ENCODE results near the gene CHD1L. TPM values are rescaled to one million over a fixed set of nuclear protein-coding genes. Genes with fewer than 3 reads are reported as not detected.

CHD1L gene
- total and polyA plus RNA-seq, 4 donors: 14.1 to 23.8 (median 21.1) TPM

DNA sequence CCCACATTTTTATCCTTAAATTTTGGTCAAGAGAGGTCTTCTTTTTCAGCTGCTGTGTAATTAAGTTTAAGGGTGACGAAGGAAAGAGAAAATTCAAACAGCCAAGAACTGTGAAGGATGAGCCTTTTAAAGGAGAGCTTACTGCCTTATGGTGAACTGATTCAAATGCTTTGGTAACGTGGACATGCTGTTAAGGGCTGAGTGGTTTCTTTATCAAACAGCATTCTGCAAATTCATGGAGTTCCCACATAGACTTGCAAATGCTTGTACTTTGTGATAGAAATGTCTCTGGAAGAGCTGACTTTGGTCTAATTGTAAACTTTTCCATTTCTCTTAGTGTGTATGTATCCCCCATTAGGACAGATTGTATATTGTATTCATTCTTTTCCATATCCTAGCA is 93.8 kb downstream of the CHD1L start:
- no peak overlapping the region for H3K4me3 ChIP-seq (ENCODE audit: low read depth in 1 of 3, low read length in 3 of 3)
- 77% methylated on average over 2 of the region's 2 CpGs for WGBS
- no peak for DNase-seq (ENCODE audit: low spot score)

GRCh38 chr1:147337040-147337630 is 94.7 kb downstream of the CHD1L start:
- WGBS: 55% methylated on average over 4 of the region's 4 CpGs

More for the DNA sequence above, 93.8 kb downstream of the CHD1L start:
- no peaks in the 10 kb centered on the region for H3K4me1 ChIP-seq (ENCODE audit: control insufficient read depth in 4 of 4, insufficient read depth in 4 of 4, low read length in 3 of 4)
- H3K36me3 ChIP-seq (ENCODE audit: control insufficient read depth in 4 of 4, insufficient read depth in 3 of 4, low read depth in 1 of 4, low read length in 3 of 4): no peaks in the 10 kb centered on the region
- H3K27ac ChIP-seq (ENCODE audit: low read depth in 1 of 2, low read length in 2 of 2): no peak overlapping the region
- H3K9me3 ChIP-seq (ENCODE audit: control insufficient read depth in 4 of 4, low read length in 3 of 4): no peaks in the 10 kb centered on the region
- no peaks in the 10 kb centered on the region for H3K27me3 ChIP-seq (ENCODE audit: control insufficient read depth in 4 of 4, insufficient read depth in 4 of 4, low read length in 3 of 4)
- no peak overlapping the region for H3K9ac ChIP-seq (ENCODE audit: low read depth in 1 of 2, low read length in 2 of 2)
- no peak for TF ChIP-seq JUND (IDR thresholded peaks at IDR 0.05)

GRCh38 chr1:147338571-147338970 is 96.1 kb downstream of the CHD1L start:
- 76% methylated on average over 2 of the region's 2 CpGs for WGBS
- TF ChIP-seq NR2F2 (IDR thresholded peaks at IDR 0.05): no peak
- no peak for TF ChIP-seq FOXA1 (IDR thresholded peaks at IDR 0.05)
- Histone ChIP-seq H3K9me3 (ENCODE audit: control insufficient read depth in 4 of 4, low read length in 3 of 4) (no peaks in the 10 kb centered on the region), H3K27me3 (ENCODE audit: control insufficient read depth in 4 of 4, insufficient read depth in 4 of 4, low read length in 3 of 4) (peaks cover 0 to 2% (median 0%) of the 10 kb centered on the region in 4 donors), H3K36me3 (ENCODE audit: control insufficient read depth in 4 of 4, insufficient read depth in 3 of 4, low read depth in 1 of 4, low read length in 3 of 4) (no peaks in the 10 kb centered on the region), H3K4me3 (ENCODE audit: low read depth in 1 of 3, low read length in 3 of 3) (no peak overlapping the region), H3K27ac (ENCODE audit: low read depth in 1 of 2, low read length in 2 of 2) (no peak overlapping the region), H3K4me1 (ENCODE audit: control insufficient read depth in 4 of 4, insufficient read depth in 4 of 4, low read length in 3 of 4) (no peaks in the 10 kb centered on the region), H3K9ac (ENCODE audit: low read depth in 1 of 2, low read length in 2 of 2) (no peak overlapping the region)
- DNase-seq (ENCODE audit: low spot score): no peak

More at GRCh38 chr1:147337040-147337630, 94.7 kb downstream of the CHD1L start:
- TF ChIP-seq TAF1 (conservative IDR thresholded peaks at IDR 0.05) (no peak), JUND (IDR thresholded peaks at IDR 0.05) (no peak), NR2F2 (IDR thresholded peaks at IDR 0.05) (no peak), HNF4A (conservative IDR thresholded peaks at IDR 0.05) (no peak), RXRA (IDR thresholded peaks at IDR 0.05) (no peak), FOXA2 (IDR thresholded peaks at IDR 0.05) (no peak), RAD21 (IDR thresholded peaks at IDR 0.05) (no peak), ATF3 (IDR thresholded peaks at IDR 0.05) (no peak)
- TF ChIP-seq, protein P1, sequence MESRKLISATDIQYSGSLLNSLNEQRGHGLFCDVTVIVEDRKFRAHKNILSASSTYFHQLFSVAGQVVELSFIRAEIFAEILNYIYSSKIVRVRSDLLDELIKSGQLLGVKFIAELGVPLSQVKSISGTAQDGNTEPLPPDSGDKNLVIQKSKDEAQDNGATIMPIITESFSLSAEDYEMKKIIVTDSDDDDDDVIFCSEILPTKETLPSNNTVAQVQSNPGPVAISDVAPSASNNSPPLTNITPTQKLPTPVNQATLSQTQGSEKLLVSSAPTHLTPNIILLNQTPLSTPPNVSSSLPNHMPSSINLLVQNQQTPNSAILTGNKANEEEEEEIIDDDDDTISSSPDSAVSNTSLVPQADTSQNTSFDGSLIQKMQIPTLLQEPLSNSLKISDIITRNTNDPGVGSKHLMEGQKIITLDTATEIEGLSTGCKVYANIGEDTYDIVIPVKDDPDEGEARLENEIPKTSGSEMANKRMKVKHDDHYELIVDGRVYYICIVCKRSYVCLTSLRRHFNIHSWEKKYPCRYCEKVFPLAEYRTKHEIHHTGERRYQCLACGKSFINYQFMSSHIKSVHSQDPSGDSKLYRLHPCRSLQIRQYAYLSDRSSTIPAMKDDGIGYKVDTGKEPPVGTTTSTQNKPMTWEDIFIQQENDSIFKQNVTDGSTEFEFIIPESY (IDR thresholded peaks at IDR 0.05): no peak
- Histone ChIP-seq H3K9me3 (ENCODE audit: control insufficient read depth in 4 of 4, low read length in 3 of 4) (no peaks in the 10 kb centered on the region), H3K36me3 (ENCODE audit: control insufficient read depth in 4 of 4, insufficient read depth in 3 of 4, low read depth in 1 of 4, low read length in 3 of 4) (no peaks in the 10 kb centered on the region), H3K9ac (ENCODE audit: low read depth in 1 of 2, low read length in 2 of 2) (no peak overlapping the region), H3K4me3 (ENCODE audit: low read depth in 1 of 3, low read length in 3 of 3) (no peak overlapping the region), H3K4me1 (ENCODE audit: control insufficient read depth in 4 of 4, insufficient read depth in 4 of 4, low read length in 3 of 4) (no peaks in the 10 kb centered on the region), H3K27ac (ENCODE audit: low read depth in 1 of 2, low read length in 2 of 2) (no peak overlapping the region), H3K27me3 (ENCODE audit: control insufficient read depth in 4 of 4, insufficient read depth in 4 of 4, low read length in 3 of 4) (peaks cover 0 to 2% (median 0%) of the 10 kb centered on the region in 4 donors)
- no peak for DNase-seq (ENCODE audit: low spot score)

GRCh38 chr1:147341246-147341645 is 98.8 kb downstream of the CHD1L start:
- no peaks in the 10 kb centered on the region for H3K9me3 ChIP-seq (ENCODE audit: control insufficient read depth in 4 of 4, low read length in 3 of 4)
- no peaks in the 10 kb centered on the region for H3K4me1 ChIP-seq (ENCODE audit: control insufficient read depth in 4 of 4, insufficient read depth in 4 of 4, low read length in 3 of 4)
- no peak overlapping the region for H3K27ac ChIP-seq (ENCODE audit: low read depth in 1 of 2, low read length in 2 of 2)
- 75% methylated on average over 1 of the region's 1 CpG for WGBS
- no peak for DNase-seq (ENCODE audit: low spot score)
- H3K9ac ChIP-seq (ENCODE audit: low read depth in 1 of 2, low read length in 2 of 2): no peak overlapping the region
- H3K36me3 ChIP-seq (ENCODE audit: control insufficient read depth in 4 of 4, insufficient read depth in 3 of 4, low read depth in 1 of 4, low read length in 3 of 4): no peaks in the 10 kb centered on the region
- TF ChIP-seq NR2F2 (IDR thresholded peaks at IDR 0.05) (no peak), ATF3 (IDR thresholded peaks at IDR 0.05) (no peak), JUND (IDR thresholded peaks at IDR 0.05) (no peak)
- TF ChIP-seq, protein P2, sequence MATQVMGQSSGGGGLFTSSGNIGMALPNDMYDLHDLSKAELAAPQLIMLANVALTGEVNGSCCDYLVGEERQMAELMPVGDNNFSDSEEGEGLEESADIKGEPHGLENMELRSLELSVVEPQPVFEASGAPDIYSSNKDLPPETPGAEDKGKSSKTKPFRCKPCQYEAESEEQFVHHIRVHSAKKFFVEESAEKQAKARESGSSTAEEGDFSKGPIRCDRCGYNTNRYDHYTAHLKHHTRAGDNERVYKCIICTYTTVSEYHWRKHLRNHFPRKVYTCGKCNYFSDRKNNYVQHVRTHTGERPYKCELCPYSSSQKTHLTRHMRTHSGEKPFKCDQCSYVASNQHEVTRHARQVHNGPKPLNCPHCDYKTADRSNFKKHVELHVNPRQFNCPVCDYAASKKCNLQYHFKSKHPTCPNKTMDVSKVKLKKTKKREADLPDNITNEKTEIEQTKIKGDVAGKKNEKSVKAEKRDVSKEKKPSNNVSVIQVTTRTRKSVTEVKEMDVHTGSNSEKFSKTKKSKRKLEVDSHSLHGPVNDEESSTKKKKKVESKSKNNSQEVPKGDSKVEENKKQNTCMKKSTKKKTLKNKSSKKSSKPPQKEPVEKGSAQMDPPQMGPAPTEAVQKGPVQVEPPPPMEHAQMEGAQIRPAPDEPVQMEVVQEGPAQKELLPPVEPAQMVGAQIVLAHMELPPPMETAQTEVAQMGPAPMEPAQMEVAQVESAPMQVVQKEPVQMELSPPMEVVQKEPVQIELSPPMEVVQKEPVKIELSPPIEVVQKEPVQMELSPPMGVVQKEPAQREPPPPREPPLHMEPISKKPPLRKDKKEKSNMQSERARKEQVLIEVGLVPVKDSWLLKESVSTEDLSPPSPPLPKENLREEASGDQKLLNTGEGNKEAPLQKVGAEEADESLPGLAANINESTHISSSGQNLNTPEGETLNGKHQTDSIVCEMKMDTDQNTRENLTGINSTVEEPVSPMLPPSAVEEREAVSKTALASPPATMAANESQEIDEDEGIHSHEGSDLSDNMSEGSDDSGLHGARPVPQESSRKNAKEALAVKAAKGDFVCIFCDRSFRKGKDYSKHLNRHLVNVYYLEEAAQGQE (IDR thresholded peaks at IDR 0.05): no peak
- H3K4me3 ChIP-seq (ENCODE audit: low read depth in 1 of 3, low read length in 3 of 3): no peak overlapping the region
- H3K27me3 ChIP-seq (ENCODE audit: control insufficient read depth in 4 of 4, insufficient read depth in 4 of 4, low read length in 3 of 4): peaks cover 0 to 2% (median 0%) of the 10 kb centered on the region in 4 donors

All from liver (tissue), 9 donors.